Neural cell (in vitro differentiated cells): ENCODE data around the gene MREG. TPM values are rescaled to one million over a fixed set of nuclear protein-coding genes. Genes with fewer than 3 reads are reported as not detected.

Source experiments
- H2AFZ ChIP-seq: fragments of 200-600, 300-800 bp; sonication (generic), shearing (Covaris generic); 2 replicates; pipeline ENCODE4 v1.6.0; 2014; ENCODE audit warnings: low read depth, mild to moderate bottlenecking, antibody characterized with exemption, low read length, moderate library complexity
- H3F3A ChIP-seq: fragments of 200-600 bp; shearing (Covaris generic); 2 replicates; pipeline ENCODE4 v1.6.1; 2016; ENCODE audit warnings: mild to moderate bottlenecking, moderate library complexity, mixed read lengths, antibody characterized with exemption, low read length; ENCODE audit not compliant: insufficient read depth, poor library complexity, severe bottlenecking
- H3K27ac ChIP-seq: fragments of 200-600, 300-800 bp; sonication (generic), shearing (Covaris generic); 2 replicates; pipeline ENCODE4 v1.5.1; 2014; ENCODE audit warnings: mild to moderate bottlenecking, low read length, moderate library complexity
- H3K27me3 ChIP-seq: fragments of 300-800, 200-600 bp; sonication (generic), shearing (Covaris generic); 2 replicates; pipeline ENCODE4 v1.6.0; 2014; ENCODE audit warnings: mild to moderate bottlenecking, low read depth, low read length, moderate library complexity; ENCODE audit not compliant: insufficient read depth
- H3K36me3 ChIP-seq: fragments of 300-800, 200-600 bp; sonication (generic), shearing (Covaris generic); 2 replicates; pipeline ENCODE4 v1.5.1; 2014; ENCODE audit warnings: mild to moderate bottlenecking, antibody characterized with exemption, low read length, moderate library complexity; ENCODE audit not compliant: insufficient read depth
- H3K4me2 ChIP-seq: fragments of 300-800, 200-600 bp; sonication (generic), shearing (Covaris generic); 2 replicates; pipeline ENCODE4 v1.6.0; 2014; ENCODE audit warnings: mild to moderate bottlenecking, low read length
- H3K4me3 ChIP-seq: fragments of 300-800, 200-600 bp; sonication (generic), shearing (Covaris generic); 2 replicates; pipeline ENCODE4 v1.5.1; 2014; ENCODE audit warnings: mild to moderate bottlenecking, low read length, moderate library complexity
- H3K79me2 ChIP-seq: fragments of 200-600 bp; shearing (Covaris generic); replicated peaks from 2 replicates; pipeline ENCODE4 v1.6.0; 2014; ENCODE audit warnings: mild to moderate bottlenecking, low read length, moderate library complexity; ENCODE audit not compliant: insufficient read depth
- H3K9ac ChIP-seq: fragments of 300-800, 200-600 bp; sonication (generic), shearing (Covaris generic); 2 replicates; pipeline ENCODE4 v1.6.1; 2016; ENCODE audit warnings: mild to moderate bottlenecking, low read length, mixed read lengths
- H3K9me2 ChIP-seq: fragments of 200-600 bp; shearing (Covaris generic); 2 replicates; pipeline ENCODE4 v1.6.1; 2016; ENCODE audit warnings: mild to moderate bottlenecking, low read length, mixed read lengths; ENCODE audit not compliant: insufficient read depth
- H3K9me3 ChIP-seq: fragments of 200-600, 300-800 bp; sonication (generic), shearing (Covaris generic); 2 replicates; pipeline ENCODE4 v1.6.1; 2016; ENCODE audit warnings: mild to moderate bottlenecking, mixed run types, low read length, moderate library complexity, mixed read lengths
- H4K20me1 ChIP-seq: fragments of 200-600 bp; shearing (Covaris generic); 2 replicates; pipeline ENCODE4 v1.6.1; 2016; ENCODE audit warnings: mild to moderate bottlenecking, mixed run types; ENCODE audit not compliant: insufficient read depth
- CTCF ChIP-seq: fragments of 450-650 bp; IDR thresholded peaks from 2 replicates; pipeline ENCODE4 v1.5.1; 2014; ENCODE audit warnings: antibody characterized with exemption, mild to moderate bottlenecking, moderate library complexity; ENCODE audit not compliant: poor library complexity, severe bottlenecking
- EP300 ChIP-seq: fragments of 450-650 bp; conservative IDR thresholded peaks from 2 replicates; pipeline ENCODE4 v1.6.1; 2014; ENCODE audit warnings: antibody characterized with exemption, mild to moderate bottlenecking, moderate library complexity; ENCODE audit not compliant: poor library complexity, severe bottlenecking
- MXI1 ChIP-seq: fragments of 450-650 bp; conservative IDR thresholded peaks from 2 replicates; pipeline ENCODE4 v1.6.1; 2014; ENCODE audit warnings: antibody characterized with exemption, mild to moderate bottlenecking; ENCODE audit not compliant: poor library complexity, severe bottlenecking
- POLR2AphosphoS5 ChIP-seq: IDR thresholded peaks from 2 replicates; pipeline ENCODE4 v1.6.1; 2012
- SMC3 ChIP-seq: fragments of 450-650 bp; conservative IDR thresholded peaks from 2 replicates; pipeline ENCODE4 v1.6.1; 2014; ENCODE audit warnings: antibody characterized with exemption, mild to moderate bottlenecking, moderate library complexity; ENCODE audit not compliant: poor library complexity
- TAF1 ChIP-seq: IDR thresholded peaks from 2 replicates; pipeline ENCODE4 v1.6.1; 2012; ENCODE audit warnings: low read depth
- polyA plus RNA-seq: library from polyadenylated mRNA; depleted of rRNA; stranded (reverse); fragments of >200 nt; gene quantifications from 2 replicates; pipeline ENCODE4 v1.2.3, GENCODE V29; 2014

Gene MREG
- polyA plus RNA-seq, 1 donor from 2014 or later = 9.1 TPM

GRCh38 chr2:216049452-216049851 lies 36.1 kb upstream of the MREG start (continued):
- TF ChIP-seq SMC3 = no peak
- no peak for TF ChIP-seq POLR2AphosphoS5
- no peak for TF ChIP-seq MXI1

- no peaks in the 10 kb centered on the region for H3K79me2 ChIP-seq
- no peaks in the 10 kb centered on the region for H3F3A ChIP-seq
- no peak overlapping the region for H2AFZ ChIP-seq
- no peaks in the 10 kb centered on the region for H4K20me1 ChIP-seq
- no peak for TF ChIP-seq CTCF
- TF ChIP-seq POLR2AphosphoS5 = no peak
- TF ChIP-seq MXI1 = no peak
- no peak for TF ChIP-seq TAF1
- H3K4me3 ChIP-seq = no peak overlapping the region
- H3K9me3 ChIP-seq = no peaks in the 10 kb centered on the region
- H3K27ac ChIP-seq = no peak overlapping the region
- H3K27me3 ChIP-seq = no peaks in the 10 kb centered on the region
- no peaks in the 10 kb centered on the region for H3K9me2 ChIP-seq
- no peaks in the 10 kb centered on the region for H3K36me3 ChIP-seq
- H3K9ac ChIP-seq = no peak overlapping the region
- no peak overlapping the region for H3K4me2 ChIP-seq
These were observed 34.0 kb upstream of the MREG start for GRCh38 chr2:216047397-216047796.

GRCh38 chr2:216044883-216045486 lies 31.6 kb upstream of the MREG start:
- Histone ChIP-seq H3K27me3 (no peaks in the 10 kb centered on the region), H3K36me3 (no peaks in the 10 kb centered on the region), H3K27ac (no peak overlapping the region), H3K79me2 (no peaks in the 10 kb centered on the region), H4K20me1 (no peaks in the 10 kb centered on the region), H3K9ac (no peak overlapping the region), H3F3A (no peaks in the 10 kb centered on the region), H3K9me3 (no peaks in the 10 kb centered on the region), H2AFZ (no peak overlapping the region), H3K4me2 (no peak overlapping the region), H3K4me3 (no peak overlapping the region), H3K9me2 (no peaks in the 10 kb centered on the region)
- TF ChIP-seq TAF1 = no peak
- no peak for TF ChIP-seq EP300

GRCh38 chr2:216043949-216044348 lies 30.6 kb upstream of the MREG start:
- H3F3A ChIP-seq = no peaks in the 10 kb centered on the region
- no peaks in the 10 kb centered on the region for H3K27me3 ChIP-seq
- no peaks in the 10 kb centered on the region for H3K79me2 ChIP-seq
- H3K9me3 ChIP-seq = no peaks in the 10 kb centered on the region
- H3K27ac ChIP-seq = no peak overlapping the region
- H3K36me3 ChIP-seq = no peaks in the 10 kb centered on the region
- no peaks in the 10 kb centered on the region for H3K9me2 ChIP-seq
- no peak overlapping the region for H2AFZ ChIP-seq
- no peaks in the 10 kb centered on the region for H4K20me1 ChIP-seq
- TF ChIP-seq MXI1 (no peak), EP300 (no peak)
- no peak overlapping the region for H3K4me3 ChIP-seq
- H3K9ac ChIP-seq = no peak overlapping the region
- H3K4me2 ChIP-seq = no peak overlapping the region
